Measurements from ENCODE around the gene TMEM217.

TMEM217 gene

DNA sequence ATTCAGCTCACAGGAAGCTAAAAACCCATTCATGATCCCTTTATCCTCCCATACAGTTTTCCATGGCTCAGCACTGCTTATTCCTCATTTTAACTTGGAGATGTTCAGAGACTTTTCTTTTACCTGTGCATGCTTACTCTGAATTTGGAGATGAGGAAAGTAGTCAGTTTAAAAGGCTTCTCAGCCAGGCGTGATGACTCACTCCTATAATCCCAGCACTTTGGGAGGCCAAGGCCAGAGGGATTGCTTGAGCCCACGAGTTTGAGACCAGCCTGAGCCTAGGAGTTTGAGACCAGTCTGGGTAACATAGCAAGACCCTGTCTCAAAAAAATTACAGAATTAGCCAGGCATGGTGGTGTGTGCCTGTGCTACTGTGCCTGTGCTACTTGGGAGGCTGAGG, 30.3 kb upstream of the TMEM217 start:
- Histone ChIP-seq H3K27me3 (ENCODE audit: low read depth, low read length) (no peaks in the 10 kb centered on the region), H3K36me3 (replicated peaks; ENCODE audit: low read depth, low read length) (peaks cover 48% of the 10 kb centered on the region), H3K9ac (ENCODE audit: low read length) (no peak overlapping the region), H2AFZ (ENCODE audit: low read depth, low read length) (no peak overlapping the region), H3K79me2 (ENCODE audit: low read length) (no peaks in the 10 kb centered on the region), H3K27ac (ENCODE audit: low read length) (no peak overlapping the region), H3K4me3 (ENCODE audit: low read length) (no peak overlapping the region), H4K20me1 (ENCODE audit: insufficient read depth, low read length) (0 out of 2 replicates have a peak, but pooled peaks cover 5% of the 10 kb centered on the region), H3K9me3 (ENCODE audit: insufficient read depth, low read length) (no peaks in the 10 kb centered on the region), H3K4me1 (ENCODE audit: low read length) (no peaks in the 10 kb centered on the region), H3K4me2 (ENCODE audit: low read length) (no peak overlapping the region)
- TF ChIP-seq, protein P1, sequence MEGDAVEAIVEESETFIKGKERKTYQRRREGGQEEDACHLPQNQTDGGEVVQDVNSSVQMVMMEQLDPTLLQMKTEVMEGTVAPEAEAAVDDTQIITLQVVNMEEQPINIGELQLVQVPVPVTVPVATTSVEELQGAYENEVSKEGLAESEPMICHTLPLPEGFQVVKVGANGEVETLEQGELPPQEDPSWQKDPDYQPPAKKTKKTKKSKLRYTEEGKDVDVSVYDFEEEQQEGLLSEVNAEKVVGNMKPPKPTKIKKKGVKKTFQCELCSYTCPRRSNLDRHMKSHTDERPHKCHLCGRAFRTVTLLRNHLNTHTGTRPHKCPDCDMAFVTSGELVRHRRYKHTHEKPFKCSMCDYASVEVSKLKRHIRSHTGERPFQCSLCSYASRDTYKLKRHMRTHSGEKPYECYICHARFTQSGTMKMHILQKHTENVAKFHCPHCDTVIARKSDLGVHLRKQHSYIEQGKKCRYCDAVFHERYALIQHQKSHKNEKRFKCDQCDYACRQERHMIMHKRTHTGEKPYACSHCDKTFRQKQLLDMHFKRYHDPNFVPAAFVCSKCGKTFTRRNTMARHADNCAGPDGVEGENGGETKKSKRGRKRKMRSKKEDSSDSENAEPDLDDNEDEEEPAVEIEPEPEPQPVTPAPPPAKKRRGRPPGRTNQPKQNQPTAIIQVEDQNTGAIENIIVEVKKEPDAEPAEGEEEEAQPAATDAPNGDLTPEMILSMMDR (IDR thresholded peaks at IDR 0.05; ENCODE audit: low read depth, low read length), result no peak
- no peak for TF ChIP-seq EZH2phosphoT487 (IDR thresholded peaks at IDR 0.05; ENCODE audit: low read depth)

DNA sequence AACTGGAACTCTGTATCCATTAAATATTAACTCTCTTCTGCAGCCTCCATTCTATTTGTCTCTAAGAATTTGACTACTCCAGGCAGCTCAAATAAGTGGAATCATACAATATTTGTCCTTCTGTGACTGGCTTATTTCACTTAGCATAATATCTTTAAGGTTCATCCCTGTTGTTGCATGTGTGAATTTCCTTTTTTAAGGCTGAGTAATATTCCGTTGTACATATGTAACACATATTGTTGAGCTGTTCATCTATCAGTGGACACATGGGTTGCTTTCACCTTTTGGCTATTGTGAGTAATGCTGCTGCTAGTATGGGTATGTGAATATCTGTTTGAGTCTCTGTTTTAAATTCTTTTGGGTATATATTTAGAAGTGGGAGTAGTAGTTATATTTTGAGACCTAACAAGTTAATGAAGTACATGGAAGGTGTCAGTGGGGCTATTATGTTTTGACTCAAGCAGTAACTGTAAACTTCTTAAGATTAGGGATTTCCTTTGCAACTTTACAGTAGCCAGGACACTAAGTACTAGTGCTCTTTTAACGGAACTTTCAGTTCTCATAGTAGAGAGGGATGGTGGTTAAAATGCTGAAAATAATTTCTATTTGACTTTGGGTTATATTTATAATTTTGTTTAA, 29.7 kb upstream of the TMEM217 start:
- TF ChIP-seq, protein P1 (IDR thresholded peaks at IDR 0.05; ENCODE audit: low read depth, low read length), result no peak
- TF ChIP-seq EZH2phosphoT487 (IDR thresholded peaks at IDR 0.05; ENCODE audit: low read depth), result no peak
- no peak overlapping the region for H3K4me2 ChIP-seq (ENCODE audit: low read length)
- H3K27me3 ChIP-seq (ENCODE audit: low read depth, low read length), result no peaks in the 10 kb centered on the region
- no peaks in the 10 kb centered on the region for H3K79me2 ChIP-seq (ENCODE audit: low read length)
- H3K9me3 ChIP-seq (ENCODE audit: insufficient read depth, low read length), result no peaks in the 10 kb centered on the region
- 0 out of 2 replicates have a peak, but pooled peaks cover 5% of the 10 kb centered on the region for H4K20me1 ChIP-seq (ENCODE audit: insufficient read depth, low read length)
- H3K9ac ChIP-seq (ENCODE audit: low read length), result no peak overlapping the region
- H2AFZ ChIP-seq (ENCODE audit: low read depth, low read length), result no peak overlapping the region
- peaks cover 53% of the 10 kb centered on the region for H3K36me3 ChIP-seq (replicated peaks; ENCODE audit: low read depth, low read length)
- H3K4me3 ChIP-seq (ENCODE audit: low read length), result no peak overlapping the region
- H3K4me1 ChIP-seq (ENCODE audit: low read length), result no peaks in the 10 kb centered on the region
- H3K27ac ChIP-seq (ENCODE audit: low read length), result no peak overlapping the region

DNA sequence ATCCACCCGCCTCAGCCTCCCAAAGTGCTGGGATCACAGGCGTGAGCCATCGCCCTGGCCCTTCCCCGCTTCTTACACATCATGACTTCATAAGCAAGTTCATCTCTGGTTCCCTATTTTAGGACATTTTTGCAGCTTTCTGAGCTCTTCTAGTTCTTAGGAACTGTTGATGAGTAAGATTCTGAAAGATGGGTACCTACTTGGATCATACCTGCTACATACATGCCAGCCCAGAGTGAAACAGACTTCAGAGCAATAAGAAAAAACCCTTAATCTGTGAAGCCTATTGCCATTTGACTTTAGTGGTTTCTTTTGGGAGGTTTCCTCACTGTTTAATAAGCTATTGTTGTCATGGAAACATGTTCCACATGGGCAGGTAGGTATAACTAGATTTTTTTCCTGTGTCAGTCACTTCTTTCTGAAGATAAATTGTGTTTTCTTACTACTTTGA, 27.9 kb upstream of the TMEM217 start:
- TF ChIP-seq, protein P1 (IDR thresholded peaks at IDR 0.05; ENCODE audit: low read depth, low read length), result no peak
- TF ChIP-seq EZH2phosphoT487 (IDR thresholded peaks at IDR 0.05; ENCODE audit: low read depth), result no peak
- Histone ChIP-seq H3K9ac (ENCODE audit: low read length) (no peak overlapping the region), H3K79me2 (ENCODE audit: low read length) (no peaks in the 10 kb centered on the region), H3K4me2 (ENCODE audit: low read length) (no peak overlapping the region), H2AFZ (ENCODE audit: low read depth, low read length) (no peak overlapping the region), H3K27me3 (ENCODE audit: low read depth, low read length) (no peaks in the 10 kb centered on the region), H3K36me3 (replicated peaks; ENCODE audit: low read depth, low read length) (peaks cover 44% of the 10 kb centered on the region), H3K4me3 (ENCODE audit: low read length) (no peak overlapping the region), H4K20me1 (ENCODE audit: insufficient read depth, low read length) (0 out of 2 replicates have a peak, but pooled peaks cover 8% of the 10 kb centered on the region), H3K4me1 (ENCODE audit: low read length) (no peaks in the 10 kb centered on the region), H3K27ac (ENCODE audit: low read length) (no peak overlapping the region), H3K9me3 (ENCODE audit: insufficient read depth, low read length) (no peaks in the 10 kb centered on the region)

DNA sequence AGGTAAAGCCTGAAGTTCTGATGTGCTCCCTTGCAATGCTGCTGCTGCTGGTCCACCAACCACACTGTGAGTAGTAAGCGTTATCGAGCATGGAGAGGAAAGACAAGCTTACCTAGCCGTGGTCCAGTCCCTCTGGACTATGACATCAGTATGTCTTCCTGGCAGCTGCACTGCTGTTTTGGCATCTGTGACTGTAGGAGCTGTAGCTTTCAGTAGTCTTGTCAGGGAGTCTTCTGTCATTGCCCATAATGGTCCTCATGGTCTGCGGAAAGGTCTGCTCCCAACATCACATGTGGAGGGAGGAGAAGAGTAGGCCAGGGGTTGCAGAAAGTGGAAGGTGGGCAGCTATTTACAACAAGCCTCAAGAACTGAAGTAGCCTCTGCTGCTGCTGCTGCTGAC, 26.8 kb upstream of the TMEM217 start:
- Histone ChIP-seq H2AFZ (ENCODE audit: low read depth, low read length) (no peak overlapping the region), H3K4me2 (ENCODE audit: low read length) (no peak overlapping the region), H4K20me1 (ENCODE audit: insufficient read depth, low read length) (0 out of 2 replicates have a peak, but pooled peaks cover 14% of the 10 kb centered on the region), H3K4me3 (ENCODE audit: low read length) (no peak overlapping the region), H3K27ac (ENCODE audit: low read length) (no peak overlapping the region), H3K9ac (ENCODE audit: low read length) (no peak overlapping the region), H3K9me3 (ENCODE audit: insufficient read depth, low read length) (no peaks in the 10 kb centered on the region), H3K79me2 (ENCODE audit: low read length) (no peaks in the 10 kb centered on the region), H3K36me3 (replicated peaks; ENCODE audit: low read depth, low read length) (peaks cover 49% of the 10 kb centered on the region), H3K27me3 (ENCODE audit: low read depth, low read length) (no peaks in the 10 kb centered on the region), H3K4me1 (ENCODE audit: low read length) (no peaks in the 10 kb centered on the region)
- TF ChIP-seq, protein P1 (IDR thresholded peaks at IDR 0.05; ENCODE audit: low read depth, low read length), result no peak
- TF ChIP-seq EZH2phosphoT487 (IDR thresholded peaks at IDR 0.05; ENCODE audit: low read depth), result no peak

Measured in OCI-LY3 (cell line).